Measurements from ENCODE around the gene LBHD2.

The LBHD2 gene

DNA sequence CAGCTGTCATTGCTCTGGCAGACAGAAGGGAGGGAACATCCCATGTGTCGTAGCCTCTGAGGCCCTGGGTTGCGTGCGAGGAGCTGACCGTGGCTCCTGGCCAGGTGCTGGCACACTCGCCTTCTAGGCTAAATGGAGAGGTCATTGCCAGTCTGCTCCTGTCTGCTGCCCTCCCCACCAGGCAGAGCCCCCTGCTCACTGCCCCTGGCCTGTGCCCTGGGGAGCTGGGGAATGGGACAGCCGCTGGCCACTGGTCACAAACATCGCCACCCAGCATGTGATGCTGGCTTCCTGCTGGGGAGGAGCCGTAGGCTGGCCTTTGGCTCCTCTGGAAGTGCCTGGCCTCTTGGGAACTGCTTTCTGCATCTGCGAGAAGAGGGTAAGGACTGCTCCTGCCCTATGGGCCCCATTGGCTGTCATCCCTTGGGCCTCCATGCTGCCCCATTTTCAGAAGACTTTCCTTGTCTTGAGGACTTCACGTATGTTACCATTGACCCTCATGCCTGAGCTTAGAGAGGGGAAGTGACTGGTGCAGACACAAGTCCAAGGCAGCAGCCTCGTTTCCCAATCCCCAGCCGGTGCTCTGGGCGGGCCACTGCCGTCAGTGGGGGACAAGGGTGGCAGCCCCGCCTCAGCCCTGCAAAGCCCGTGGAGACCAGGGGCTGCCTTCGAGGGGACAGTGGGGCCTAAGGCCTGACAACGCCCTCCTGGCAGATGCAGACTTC is 37.3 kb downstream of the LBHD2 start:
- DNase-seq: no peak

DNA sequence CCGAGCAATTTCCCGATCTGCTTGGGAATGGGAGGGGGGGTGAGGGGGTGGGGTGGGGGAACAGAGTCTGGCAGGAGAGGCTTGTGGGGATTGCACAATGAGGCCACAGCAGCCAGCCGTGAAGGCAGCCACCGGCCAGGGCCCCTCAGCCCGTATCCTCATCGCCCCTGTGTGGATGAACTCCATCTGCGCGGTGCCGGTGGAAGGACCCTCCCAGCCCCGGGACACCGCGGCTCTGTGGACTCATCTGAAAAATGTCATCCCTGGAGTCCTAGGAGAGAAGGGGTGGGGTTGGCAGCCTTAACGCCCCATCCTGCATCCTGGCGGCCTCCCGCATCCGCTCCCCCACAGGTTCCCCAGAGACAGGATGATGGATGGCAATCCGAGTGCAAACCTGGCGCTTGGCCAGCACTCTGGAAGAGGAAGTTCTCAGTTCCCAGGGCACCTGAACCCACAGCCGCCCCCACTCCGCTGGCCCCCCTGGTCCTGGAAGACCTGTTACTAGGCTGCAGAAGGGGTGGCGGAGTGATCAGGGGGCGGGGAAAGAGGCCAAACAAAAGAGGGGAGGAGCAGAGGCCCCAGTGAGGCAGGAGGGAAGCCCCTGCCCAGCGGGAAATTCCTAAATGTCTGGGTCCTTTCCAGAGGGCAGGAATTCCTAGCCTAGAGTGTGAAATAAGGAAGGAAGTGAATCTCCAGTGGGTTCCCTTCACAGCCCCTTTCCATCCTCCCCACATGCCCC is 38.0 kb downstream of the LBHD2 start:
- DNase-seq: peak; percentile 86

DNA sequence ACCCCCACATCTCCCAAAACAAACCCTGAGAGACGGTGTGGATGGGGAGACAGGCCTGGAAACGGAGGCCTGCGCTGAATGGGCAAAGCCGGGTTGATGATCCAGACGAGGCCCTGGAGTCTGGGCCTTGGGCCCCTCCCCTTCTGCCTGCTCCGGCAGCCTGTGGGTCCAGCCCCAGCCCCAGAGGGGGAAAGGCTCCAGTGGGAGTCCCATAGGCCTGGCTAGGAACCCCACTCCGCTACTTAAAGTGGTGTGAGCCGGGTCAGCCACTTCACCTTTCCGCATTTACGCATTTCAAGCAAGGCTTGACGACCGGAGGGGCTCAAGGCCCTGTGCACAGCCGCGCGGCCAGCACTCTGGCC is 38.6 kb downstream of the LBHD2 start:
- DNase-seq: no peak

DNA sequence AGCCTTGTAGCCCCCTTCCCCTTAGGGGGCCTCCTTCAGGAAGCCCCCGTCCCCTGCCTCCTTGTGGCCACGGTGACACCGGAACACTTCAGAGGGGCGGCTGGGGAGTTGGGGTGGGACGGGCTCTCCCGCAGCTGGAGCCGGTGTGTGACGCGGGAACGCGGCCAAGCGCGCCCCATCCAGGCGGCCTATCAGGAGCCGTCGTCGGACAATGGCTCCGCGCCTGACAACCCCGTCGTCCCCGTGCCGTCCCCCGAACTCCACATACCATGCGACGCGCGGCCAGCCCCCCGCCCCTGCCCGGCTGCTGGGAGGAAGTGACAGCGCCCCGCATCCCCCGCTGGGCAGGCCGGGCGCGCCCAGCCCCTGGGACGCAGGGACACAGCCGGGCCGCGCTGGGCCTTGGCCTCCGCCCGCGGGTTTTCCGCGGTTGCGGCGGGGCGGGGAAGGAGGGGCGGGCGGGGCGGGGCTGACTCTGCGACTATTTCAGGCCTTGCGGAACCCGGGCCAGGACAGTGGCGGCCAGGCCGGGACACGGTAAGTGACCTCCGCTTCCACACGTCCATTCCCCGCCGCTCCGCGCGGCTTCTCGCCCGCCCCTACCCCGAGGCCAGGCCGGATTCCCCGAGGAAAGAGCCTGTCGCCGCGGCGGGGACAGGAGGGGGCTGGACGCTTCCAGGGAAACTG is 39.1 kb downstream of the LBHD2 start, which contains the start of gene TNFAIP2:
Gene TNFAIP2 (plus strand): TSS at position 515 of the 687 bp plus-strand sequence. CDS start 2,997 bp downstream, outside the sequence.
- no peak for DNase-seq

DNA sequence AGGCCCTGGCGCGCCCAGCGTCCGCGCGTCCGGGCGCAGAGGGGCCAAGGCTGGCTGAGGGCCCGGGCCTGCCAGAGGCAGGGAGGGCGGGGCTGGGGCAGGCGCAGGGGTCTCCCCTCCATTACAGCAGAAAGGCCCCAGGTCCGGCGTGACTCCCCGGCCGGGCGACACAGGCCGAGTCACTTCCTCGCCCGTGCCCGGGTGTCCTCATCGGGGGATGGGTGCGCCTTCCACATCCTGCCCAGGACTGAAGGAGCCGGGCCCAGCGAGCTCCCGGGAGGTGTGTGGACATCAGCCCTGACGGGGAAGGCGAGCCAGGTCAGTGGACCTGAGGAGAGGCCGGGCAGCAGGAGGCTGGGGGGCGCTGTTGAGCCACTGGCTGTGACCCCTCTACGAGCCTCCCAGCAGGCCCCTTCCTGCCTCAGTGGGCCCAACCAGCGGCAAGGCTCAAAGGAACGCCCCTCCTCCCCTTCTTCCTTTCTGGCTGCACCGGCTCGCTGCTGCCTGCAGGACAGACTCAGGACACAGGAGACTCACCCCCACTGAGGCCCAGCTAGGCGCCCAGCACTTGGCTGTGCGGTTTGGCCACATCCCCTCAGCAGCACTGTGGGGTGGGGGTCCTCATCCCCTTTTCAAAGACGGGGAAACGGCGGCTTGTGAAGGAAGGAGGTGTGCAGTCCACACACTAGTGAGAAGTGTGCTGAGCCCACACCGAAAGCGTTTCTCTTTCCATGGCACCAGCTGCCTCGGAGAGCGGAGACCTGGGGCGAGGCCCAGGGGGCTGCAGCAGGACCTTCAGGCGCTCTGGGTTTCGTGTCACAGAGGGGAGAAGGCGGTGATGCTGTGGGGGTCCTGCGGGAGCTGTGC is 39.9 kb downstream of the LBHD2 start:
- no peak for DNase-seq

DNA sequence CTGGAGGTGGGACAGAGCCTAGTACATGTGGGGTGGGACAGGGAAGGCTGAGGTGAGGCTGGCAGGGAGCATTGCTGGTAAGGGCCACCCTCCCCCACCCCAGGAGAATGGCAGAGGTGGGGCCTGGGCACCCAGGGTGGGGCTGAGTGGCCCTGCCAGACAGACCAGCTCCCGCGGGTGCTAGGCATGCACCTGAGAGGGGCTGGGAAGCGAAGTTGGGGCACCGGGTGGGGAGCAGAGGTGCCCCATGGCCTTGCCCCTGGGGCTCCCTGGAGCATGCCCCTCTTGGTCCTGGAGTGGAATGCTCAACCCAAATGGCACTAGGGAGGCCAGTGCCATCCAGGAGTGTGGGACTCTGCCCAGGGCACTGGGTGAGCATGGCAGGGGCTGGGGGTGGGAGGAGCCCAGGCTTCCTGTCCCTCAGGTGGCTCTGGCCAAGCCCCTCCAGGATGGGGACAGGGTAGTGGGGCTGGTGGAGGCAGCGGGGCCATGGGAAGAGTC is 40.5 kb downstream of the LBHD2 start:
- no peak for DNase-seq

DNA sequence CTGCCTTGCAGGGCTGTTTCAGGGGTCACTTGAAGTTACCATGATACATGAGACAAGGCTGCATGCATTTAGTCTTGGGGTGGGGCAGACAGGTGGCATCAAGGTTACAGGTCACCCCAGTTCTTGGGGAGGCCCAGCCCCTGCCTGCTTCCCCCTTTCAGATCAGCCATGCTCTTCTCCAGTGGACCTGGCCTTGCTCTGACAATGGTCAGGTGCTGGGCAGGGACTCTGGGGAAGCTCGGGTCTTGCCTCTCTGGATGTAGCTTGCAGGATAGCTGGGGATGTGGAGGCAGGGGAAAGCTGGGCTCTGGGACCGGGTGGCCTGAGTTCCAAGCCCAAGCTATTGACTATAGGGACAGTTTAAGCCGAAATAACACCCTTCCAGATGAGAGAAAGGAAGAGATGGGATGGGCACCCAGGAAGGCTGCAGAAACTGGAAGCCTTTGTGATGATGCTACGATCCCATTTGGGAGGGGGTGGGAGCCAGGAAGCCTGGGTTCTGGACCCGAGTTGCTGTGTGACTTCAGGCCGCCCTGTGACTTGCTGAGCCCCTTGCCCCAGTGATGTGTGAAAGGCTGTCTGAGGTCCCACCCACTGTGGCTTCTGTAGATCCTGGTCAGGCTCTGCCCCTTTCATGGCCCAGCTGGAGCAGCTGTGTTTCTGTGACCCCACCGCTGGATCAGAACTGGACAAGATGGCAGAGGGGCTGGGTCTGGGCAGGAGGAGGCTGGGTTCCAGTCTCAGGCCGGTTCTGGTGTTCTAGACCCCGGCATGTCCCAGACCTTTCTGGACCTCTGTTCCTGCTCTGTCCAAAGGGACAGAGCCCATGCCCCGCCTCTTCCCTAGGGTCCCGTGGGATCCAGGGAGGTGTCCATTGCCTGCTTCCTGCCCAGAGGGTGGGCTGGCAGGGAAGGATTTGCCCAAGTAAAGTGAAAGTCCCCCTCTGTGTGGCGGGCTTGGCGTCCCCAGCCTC is 41.4 kb downstream of the LBHD2 start:
- no peak for DNase-seq

DNA sequence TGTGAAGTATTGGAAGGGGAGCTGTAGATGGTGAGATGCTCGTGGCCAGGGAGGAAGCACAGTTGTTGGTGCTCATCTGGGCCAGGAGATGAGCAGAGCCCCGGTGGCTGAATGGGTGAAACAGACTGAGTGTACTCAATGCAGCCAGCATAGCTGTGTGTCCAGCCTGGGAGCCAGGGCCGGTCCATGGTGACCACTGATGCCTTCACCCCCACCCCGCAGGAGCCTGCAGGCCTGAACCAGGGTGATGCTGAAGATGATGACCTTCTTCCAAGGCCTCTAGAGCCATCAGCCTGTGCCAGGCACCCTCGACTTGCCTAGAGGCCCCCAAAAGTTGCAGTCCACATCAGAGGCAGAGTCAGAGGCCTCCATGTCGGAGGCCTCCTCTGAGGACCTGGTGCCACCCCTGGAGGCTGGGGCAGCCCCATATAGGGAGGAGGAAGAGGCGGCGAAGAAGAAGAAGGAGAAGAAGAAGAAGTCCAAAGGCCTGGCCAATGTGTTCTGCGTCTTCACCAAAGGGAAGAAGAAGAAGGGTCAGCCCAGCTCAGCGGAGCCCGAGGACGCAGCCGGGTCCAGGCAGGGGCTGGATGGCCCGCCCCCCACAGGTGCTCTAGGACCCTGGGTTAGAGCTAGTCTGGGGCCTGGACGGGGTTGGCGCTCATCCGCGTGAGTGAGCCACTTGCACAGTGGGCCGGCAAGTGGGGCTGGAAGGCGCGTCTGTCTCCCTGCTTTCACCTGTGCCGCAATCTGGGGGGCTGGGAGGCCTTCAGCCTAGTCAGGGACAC is 42.3 kb downstream of the LBHD2 start:
- no peak for DNase-seq

DNA sequence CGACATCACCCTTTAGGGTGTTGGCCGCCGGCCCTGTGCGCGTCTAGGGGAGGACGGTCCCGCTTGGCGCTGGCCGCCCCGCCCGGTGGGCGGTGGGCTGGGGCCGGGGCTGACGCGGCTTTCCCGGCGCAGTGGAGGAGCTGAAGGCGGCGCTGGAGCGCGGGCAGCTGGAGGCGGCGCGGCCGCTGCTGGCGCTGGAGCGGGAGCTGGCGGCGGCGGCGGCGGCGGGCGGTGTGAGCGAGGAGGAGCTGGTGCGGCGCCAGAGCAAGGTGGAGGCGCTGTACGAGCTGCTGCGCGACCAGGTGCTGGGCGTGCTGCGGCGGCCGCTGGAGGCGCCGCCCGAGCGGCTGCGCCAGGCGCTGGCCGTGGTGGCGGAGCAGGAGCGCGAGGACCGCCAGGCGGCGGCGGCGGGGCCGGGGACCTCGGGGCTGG is 42.9 kb downstream of the LBHD2 start:
- no peak for DNase-seq

DNA sequence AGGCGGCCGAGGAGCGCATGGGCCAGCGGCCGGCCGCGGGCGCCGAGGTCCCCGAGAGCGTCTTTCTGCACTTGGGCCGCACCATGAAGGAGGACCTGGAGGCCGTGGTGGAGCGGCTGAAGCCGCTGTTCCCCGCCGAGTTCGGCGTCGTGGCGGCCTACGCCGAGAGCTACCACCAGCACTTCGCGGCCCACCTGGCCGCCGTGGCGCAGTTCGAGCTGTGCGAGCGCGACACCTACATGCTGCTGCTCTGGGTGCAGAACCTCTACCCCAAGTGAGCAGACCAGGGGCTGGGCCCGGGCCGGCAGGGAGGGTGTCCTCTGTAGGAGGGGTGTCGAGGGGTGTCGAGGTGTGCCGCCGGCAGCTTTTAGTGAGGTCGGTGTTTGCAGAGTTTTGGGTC is 43.3 kb downstream of the LBHD2 start:
- DNase-seq: no peak

DNA sequence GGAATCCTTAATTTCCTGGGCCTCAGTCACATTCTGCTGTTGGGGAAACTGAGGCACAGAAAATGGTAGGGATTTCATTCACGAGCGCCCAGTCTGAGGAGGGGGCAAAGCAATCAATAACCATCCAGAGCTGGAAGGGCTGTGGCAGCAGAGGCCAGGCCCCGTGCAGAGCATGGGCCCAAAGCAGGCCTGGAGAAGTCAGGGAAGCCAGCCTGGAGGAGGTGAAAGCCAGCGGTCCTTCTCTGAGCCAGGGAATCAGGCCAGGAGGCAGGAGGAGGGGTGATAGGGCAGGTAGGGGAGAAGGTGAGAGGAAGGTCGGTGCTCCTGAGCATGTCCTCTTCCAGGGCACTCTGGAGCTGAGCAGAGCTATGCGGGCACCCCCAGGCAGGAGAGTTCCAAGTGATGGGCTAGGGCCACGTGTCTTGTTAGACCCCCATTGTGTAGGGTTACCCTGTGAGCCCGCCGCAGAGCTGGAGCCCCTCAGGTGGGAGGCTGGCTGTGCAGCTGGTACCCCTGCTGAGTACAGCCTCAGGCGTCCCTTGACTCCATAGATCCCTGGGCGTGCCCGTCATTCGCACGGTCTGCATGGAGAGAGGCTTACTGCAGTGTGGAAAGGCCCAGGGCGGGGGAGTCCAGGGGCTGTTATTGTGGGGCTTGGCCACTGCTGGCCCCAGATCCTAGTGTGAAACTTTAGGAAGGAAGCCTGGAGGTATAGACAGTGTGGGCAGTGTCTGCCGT is 44.0 kb downstream of the LBHD2 start:
- no peak for DNase-seq

DNA sequence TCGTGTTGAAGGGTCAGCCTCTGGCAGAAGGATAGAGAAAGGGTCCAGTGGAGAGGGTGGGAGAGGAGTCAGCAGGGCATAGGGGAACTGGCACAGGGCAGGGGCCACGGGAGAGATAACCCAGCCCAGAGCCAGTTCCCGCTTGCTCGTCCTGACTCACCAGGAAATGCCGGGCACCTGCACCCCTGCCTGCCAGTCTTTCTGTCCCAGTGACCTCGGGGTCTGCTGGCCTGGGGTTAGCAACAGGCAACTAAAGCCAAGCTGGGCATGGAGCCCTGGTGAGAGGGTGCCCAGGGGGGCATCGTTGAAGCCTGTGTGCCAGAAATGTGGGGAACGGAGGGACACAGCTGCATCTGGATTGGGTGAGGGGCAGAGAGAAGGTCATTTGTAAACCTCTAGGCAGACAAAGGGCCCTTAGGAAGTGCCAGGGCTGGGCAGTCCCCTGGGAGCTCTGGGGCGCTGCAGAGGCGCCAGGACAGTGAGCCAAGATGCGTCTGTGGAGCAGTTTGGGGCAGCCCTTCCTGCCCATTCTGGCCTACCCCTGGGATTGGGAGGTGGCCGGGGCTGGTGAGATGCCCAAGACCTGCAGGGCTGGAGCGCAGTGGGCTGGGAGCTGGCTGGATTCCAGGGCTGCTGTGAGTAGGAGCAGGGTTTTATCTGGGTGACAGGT is 44.8 kb downstream of the LBHD2 start:
- DNase-seq: no peak

DNA sequence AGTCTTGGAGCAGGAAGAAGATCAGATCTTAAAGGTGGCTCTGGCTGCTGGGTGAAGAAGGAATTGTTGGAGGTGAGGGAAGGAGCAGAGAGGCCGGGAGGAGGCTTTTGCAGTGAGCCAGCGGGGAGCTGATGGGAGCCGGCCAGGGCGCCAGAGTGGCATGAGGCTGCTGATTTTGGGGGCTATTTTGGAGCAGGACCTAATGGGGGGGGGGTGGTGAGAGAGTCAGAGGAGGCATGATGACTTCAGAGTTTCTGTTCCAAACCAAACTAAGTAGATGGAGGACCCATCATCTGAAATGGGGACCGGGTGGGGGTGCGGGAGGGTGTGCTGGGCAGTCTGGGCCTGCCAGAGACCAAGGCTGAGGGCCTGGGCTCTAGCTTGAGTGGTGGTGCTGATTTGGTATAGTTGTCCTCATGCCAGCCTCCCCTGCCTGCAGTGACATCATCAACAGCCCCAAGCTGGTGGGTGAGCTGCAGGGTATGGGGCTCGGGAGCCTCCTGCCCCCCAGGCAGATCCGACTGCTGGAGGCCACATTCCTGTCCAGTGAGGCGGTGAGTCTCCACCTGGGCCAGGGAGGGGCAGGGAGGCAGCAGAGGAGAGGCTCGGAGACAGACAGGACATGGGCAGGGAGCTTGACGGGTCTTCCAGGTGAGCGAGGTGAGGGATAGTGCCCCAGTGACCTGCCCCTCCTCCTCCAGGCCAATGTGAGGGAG is 45.4 kb downstream of the LBHD2 start:
- peak; percentile 74 for DNase-seq

DNA sequence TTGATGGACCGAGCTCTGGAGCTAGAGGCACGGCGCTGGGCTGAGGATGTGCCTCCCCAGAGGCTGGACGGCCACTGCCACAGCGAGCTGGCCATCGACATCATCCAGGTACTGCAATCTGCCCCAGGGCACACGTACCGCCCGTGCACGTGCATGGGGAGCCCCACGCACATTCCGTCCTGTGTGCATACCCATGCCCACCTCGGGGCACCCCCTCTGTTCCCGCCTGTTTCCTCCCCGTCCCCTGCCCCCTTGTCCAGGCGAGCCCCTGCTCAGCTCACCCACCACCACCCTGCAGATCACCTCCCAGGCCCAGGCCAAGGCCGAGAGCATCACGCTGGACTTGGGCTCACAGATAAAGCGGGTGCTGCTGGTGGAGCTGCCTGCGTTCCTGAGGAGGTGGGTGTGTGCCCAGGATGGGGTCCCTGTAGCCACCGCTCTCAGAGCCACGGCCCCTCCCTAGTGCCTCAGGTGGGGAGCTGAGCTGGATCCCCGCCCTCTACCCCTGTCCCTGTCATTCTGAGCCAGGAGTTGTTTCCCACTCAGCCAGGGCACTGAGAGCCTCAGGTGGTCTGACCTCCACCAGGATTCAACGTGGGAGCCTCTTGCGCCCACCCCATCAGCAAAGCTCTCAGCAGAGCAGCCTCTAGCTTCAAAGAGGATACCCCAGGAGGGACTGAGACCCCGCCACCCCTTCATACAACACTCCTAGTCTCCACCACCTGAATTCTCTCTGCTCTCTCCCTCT is 46.2 kb downstream of the LBHD2 start:
- no peak for DNase-seq

DNA sequence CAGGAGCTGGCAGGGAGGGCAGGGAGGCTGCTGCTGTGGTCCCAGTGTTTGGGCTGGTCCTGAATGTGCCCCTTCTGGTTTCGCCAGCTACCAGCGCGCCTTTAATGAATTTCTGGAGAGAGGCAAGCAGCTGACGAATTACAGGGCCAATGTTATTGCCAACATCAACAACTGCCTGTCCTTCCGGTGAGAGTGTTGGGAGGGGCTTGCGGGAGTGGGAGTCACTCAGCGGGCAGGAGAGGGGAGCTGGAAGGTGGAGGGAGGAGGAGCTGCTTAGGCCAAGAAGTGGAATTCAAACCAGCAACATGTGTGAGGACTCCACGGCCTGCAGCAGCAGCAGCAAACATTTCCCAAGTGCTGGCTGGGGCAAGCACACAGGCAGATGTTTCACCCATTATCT is 47.0 kb downstream of the LBHD2 start:
- peak; percentile 85 for DNase-seq

DNA sequence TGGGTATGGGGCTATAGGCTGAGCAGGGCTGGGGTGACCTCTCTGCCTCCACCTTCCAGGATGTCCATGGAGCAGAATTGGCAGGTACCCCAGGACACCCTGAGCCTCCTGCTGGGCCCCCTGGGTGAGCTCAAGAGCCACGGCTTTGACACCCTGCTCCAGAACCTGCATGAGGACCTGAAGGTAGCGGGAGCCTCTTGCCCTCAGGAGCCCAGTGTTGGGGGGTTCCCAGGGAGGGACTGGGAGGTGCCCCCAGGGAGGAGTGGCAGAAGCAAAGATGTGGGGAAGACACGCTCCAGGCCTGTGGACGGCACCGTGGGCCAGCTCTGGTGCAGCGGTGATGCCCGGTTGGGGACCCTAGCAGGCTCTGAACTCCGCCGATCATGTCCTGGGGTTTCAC is 47.6 kb downstream of the LBHD2 start:
- DNase-seq: no peak

DNA sequence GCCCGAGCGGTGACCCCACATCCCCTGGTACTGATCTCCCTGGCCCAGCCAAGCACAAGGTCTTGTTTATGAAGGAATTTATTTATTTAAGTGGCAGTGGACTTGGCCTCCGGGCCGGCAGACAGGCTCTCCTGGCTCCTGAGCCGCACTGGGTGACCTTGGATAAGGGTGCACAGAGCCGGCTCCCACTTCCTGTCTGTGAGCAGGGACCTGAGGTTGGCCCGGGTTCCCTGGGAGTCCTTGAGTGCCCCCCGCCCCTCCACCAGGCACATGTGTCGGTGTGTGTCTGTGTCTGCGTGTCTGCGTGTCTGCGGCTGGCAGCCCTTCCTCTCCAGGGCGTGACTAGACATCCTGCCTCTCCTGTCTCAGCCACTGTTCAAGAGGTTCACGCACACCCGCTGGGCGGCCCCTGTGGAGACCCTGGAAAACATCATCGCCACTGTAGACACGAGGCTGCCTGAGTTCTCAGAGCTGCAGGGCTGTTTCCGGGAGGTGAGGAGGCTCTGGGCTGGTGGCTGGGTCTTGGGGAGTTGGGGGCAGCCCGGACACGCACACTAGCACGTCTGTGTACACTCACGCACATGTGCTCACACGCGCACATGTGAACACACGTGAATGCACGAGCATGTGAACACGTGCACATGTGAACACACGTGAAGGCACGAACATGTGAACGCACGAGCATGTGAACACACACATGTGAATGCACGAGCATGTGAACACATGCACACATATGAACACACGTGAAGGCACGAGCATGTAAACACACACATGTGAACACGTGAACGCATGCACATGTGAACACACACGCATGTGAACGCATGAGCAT is 48.6 kb downstream of the LBHD2 start:
- DNase-seq: no peak
